MCF 10A (cell line): ENCODE data around the gene SETX. TPM values are rescaled to one million over a fixed set of nuclear protein-coding genes. Genes with fewer than 3 reads are reported as not detected.

Experiments used
- BruUV-seq: library from RNA; stranded (reverse); fragments of 400-500 nt; replicated peaks from 2 replicates; lab custom pipeline; 2021; lab: Mats Ljungman, UMichigan
- CTCF ChIA-PET: fragments of 300-600 bp; sonication (Branson Sonifier 250); formaldehyde crosslinking; extraction: SDS; loops from one replicate; lab custom pipeline; 2021; ENCODE audit warnings: antibody characterized with exemption, inconsistent platforms; lab: Yijun Ruan, JAX
- POLR2A ChIA-PET: fragments of 300-600, 350-650 bp; sonication (Branson Sonifier 250); formaldehyde crosslinking; extraction: SDS; loops from one replicate; lab custom pipeline; 2020; ENCODE audit warnings: antibody characterized with exemption, inconsistent platforms; lab: Yijun Ruan, JAX
- DNase-seq: peaks from one replicate; pipeline ENCODE4 v3.0.0-alpha.2; 2018; ENCODE audit not compliant: unreplicated experiment
- H3K27ac Mint-ChIP-seq: one replicate; pipeline ENCODE4 v1.8.0; 2022; ENCODE audit warnings: mild to moderate bottlenecking, low read depth, mixed read lengths; ENCODE audit not compliant: unreplicated experiment
- H3K27me3 Mint-ChIP-seq: one replicate; pipeline ENCODE4 v1.8.0; 2022; ENCODE audit warnings: mixed read lengths; ENCODE audit not compliant: insufficient read depth, unreplicated experiment
- H3K36me3 Mint-ChIP-seq: one replicate; pipeline ENCODE4 v1.8.0; 2022; ENCODE audit warnings: mild to moderate bottlenecking, moderate library complexity, mixed read lengths; ENCODE audit not compliant: insufficient read depth, unreplicated experiment
- H3K4me1 Mint-ChIP-seq: one replicate; pipeline ENCODE4 v1.8.0; 2022; ENCODE audit warnings: mixed read lengths; ENCODE audit not compliant: insufficient read depth, unreplicated experiment
- H3K4me3 Mint-ChIP-seq: one replicate; pipeline ENCODE4 v1.8.0; 2022; ENCODE audit warnings: mild to moderate bottlenecking, moderate library complexity, mixed read lengths; ENCODE audit not compliant: unreplicated experiment
- H3K9me3 Mint-ChIP-seq: one replicate; pipeline ENCODE4 v1.8.0; 2022; ENCODE audit warnings: mixed read lengths; ENCODE audit not compliant: unreplicated experiment
- CTCF ChIP-seq: fragments of 200-600 bp; IDR thresholded peaks from one replicate; pipeline ENCODE4 v1.8.0; 2022; ENCODE audit warnings: antibody characterized with exemption, mild to moderate bottlenecking; ENCODE audit not compliant: unreplicated experiment
- intact Hi-C: fragments of 100-400 bp; cut with micrococcal nuclease; formaldehyde crosslinking; loops from 2 replicates; pipeline ENCODE4 v1.14.1; 2022
- total RNA-seq: library from RNA; stranded (reverse); gene quantifications from 2 replicates; pipeline ENCODE4 v1.2.3, GENCODE V29; 2022

SETX gene
- total RNA-seq, 1 experiment from 2014 or later = 41.1 TPM

GRCh38 chr9:132288966-132289365 lies 65.8 kb downstream of the SETX start:
- no TSS peak for BruUV-seq
- Mint-ChIP-seq H3K4me3 (no peak overlapping the region), H3K27ac (no peak overlapping the region), H3K36me3 (peaks cover 78% of the 10 kb centered on the region), H3K27me3 (no peaks in the 10 kb centered on the region), H3K9me3 (no peaks in the 10 kb centered on the region), H3K4me1 (no peaks in the 10 kb centered on the region)
- no peak for DNase-seq
- TF ChIP-seq CTCF = no peak
- ChIA-PET POLR2A (no interaction called here), CTCF (no interaction called here)
- intact Hi-C loops = no loop called here

GRCh38 chr9:132288361-132288760 lies 66.4 kb downstream of the SETX start:
- ChIA-PET POLR2A (no interaction called here), CTCF (no interaction called here)
- Mint-ChIP-seq H3K36me3 (peaks cover 78% of the 10 kb centered on the region), H3K4me3 (no peak overlapping the region), H3K9me3 (no peaks in the 10 kb centered on the region), H3K4me1 (no peaks in the 10 kb centered on the region), H3K27me3 (no peaks in the 10 kb centered on the region), H3K27ac (no peak overlapping the region)
- intact Hi-C loops = no loop called here
- TF ChIP-seq CTCF = no peak
- BruUV-seq = no TSS peak
- no peak for DNase-seq

GRCh38 chr9:132287256-132287760 lies 67.5 kb downstream of the SETX start:
- no peak for DNase-seq
- Mint-ChIP-seq H3K4me1 (no peaks in the 10 kb centered on the region), H3K27me3 (no peaks in the 10 kb centered on the region), H3K4me3 (no peak overlapping the region), H3K27ac (no peak overlapping the region), H3K9me3 (no peaks in the 10 kb centered on the region), H3K36me3 (peaks cover 78% of the 10 kb centered on the region)
- BruUV-seq = no TSS peak
- POLR2A ChIA-PET = no interaction called here
- intact Hi-C loops = no loop called here
- CTCF ChIA-PET = no interaction called here
- no peak for TF ChIP-seq CTCF

GRCh38 chr9:132283863-132284262 lies 70.9 kb downstream of the SETX start:
- BruUV-seq = no TSS peak
- peak overlapping the region; percentile 5 for H3K27ac Mint-ChIP-seq
- intact Hi-C loops = no loop called here
- H3K9me3 Mint-ChIP-seq = no peaks in the 10 kb centered on the region
- no peaks in the 10 kb centered on the region for H3K4me1 Mint-ChIP-seq
- H3K27me3 Mint-ChIP-seq = no peaks in the 10 kb centered on the region
- no peak for DNase-seq
- ChIA-PET POLR2A (interaction anchor here (0.6 kb wide), 1 partner anchor 10 kb away, joined by 3 read pairs; no protein-coding TSS in a partner anchor), CTCF (interaction anchor here (1.2 kb wide), 2 partner anchors 12 to 15 kb away, joined by 4 to 7 read pairs; no protein-coding TSS in a partner anchor)
- no peak overlapping the region for H3K4me3 Mint-ChIP-seq
- H3K36me3 Mint-ChIP-seq = peaks cover 91% of the 10 kb centered on the region
- no peak for TF ChIP-seq CTCF
